Ovary (tissue), 3 donors: ENCODE measurements around the gene ASF1B.

Experiments used
- CTCF ChIP-seq, 3 donors: fragments of 450-650 bp in 2 of 3; fragments of 200-600 bp in 1 of 3; IDR thresholded peaks; one replicate each; pipeline versions ENCODE4 v1.5.1 to v1.8.0; 2016 to 2022; ENCODE audit warnings: antibody characterized with exemption in 3 of 3, mild to moderate bottlenecking in 1 of 3
- EP300 ChIP-seq: sonication (generic); formaldehyde crosslinking; IDR thresholded peaks from one replicate; pipeline ENCODE4 v1.6.1; 2017; ENCODE audit warnings: antibody characterized with exemption
- POLR2A ChIP-seq: fragments of 450-650 bp; IDR thresholded peaks from one replicate; pipeline ENCODE4 v1.6.1; 2017; ENCODE audit warnings: antibody characterized with exemption, mild to moderate bottlenecking, moderate library complexity
- donor health status: DM: no; HTN: no; CAD: no.

DNA sequence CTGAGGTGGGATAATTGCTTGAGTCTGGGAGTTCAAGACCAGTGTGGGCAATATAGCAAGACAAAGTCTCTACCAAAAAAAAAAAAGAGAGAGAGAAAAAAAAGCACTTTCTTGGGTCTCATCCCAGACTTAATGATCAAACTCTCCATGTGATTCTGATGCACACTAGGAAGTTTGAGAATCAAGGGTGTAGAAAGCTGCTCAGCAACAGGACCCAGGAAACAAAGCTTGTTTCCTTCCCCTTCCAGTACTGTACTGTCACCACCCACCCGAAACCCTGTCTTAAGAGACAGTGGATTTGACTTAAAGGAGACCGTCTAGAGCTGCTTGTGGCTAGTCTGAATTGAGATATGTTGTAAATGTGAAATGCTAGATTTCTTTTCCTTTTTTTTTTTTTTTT is 58.0 kb downstream of the ASF1B start:
- TF ChIP-seq POLR2A (no peak), CTCF (IDR thresholded peaks at IDR 0.05) (no peak), EP300 (no peak)
